NB4 (cell line): ENCODE results near the gene PITRM1.

Source experiments
- MYC ChIP-seq: IDR thresholded peaks from 2 replicates; pipeline ENCODE4 v1.6.1; 2011; ENCODE audit warnings: low read depth, low read length
- POLR2A ChIP-seq: IDR thresholded peaks from 2 replicates; pipeline ENCODE4 v1.6.1; 2011; ENCODE audit warnings: mild to moderate bottlenecking; ENCODE audit not compliant: insufficient read length; ENCODE audit errors: extremely low read depth

GRCh38 chr10:3197348-3198003 lies 24.9 kb upstream of the PITRM1 start:
- TF ChIP-seq MYC, result no peak
- TF ChIP-seq POLR2A, result no peak
